HG02678 (cell line): ENCODE data around the gene ZNF536.
"Not testable (repeated sequence)": the region's sequence is repeated elsewhere in the genome, so short reads cannot be mapped to it uniquely, and the experiment has no call there.

Source experiments
- ATAC-seq: cut with Tn5 transposase; IDR thresholded peaks from one replicate; pipeline ENCODE4 v1.9.1; 2021; ENCODE audit warnings: mild to moderate bottlenecking, moderate library complexity; ENCODE audit not compliant: unreplicated experiment

The ZNF536 gene

GRCh38 chr19:30408734-30409301, 36.6 kb downstream of the ZNF536 start:
- ATAC-seq: no peak

GRCh38 chr19:30411714-30412113, 39.5 kb downstream of the ZNF536 start:
- ATAC-seq: no peak

GRCh38 chr19:30416375-30416774, 44.2 kb downstream of the ZNF536 start:
- ATAC-seq: no peak

- ATAC-seq: not testable (repeated sequence)
Measured at GRCh38 chr19:30417166-30417565, 45.0 kb downstream of the ZNF536 start.

GRCh38 chr19:30419568-30420180, 47.5 kb downstream of the ZNF536 start:
- no peak for ATAC-seq

GRCh38 chr19:30420316-30420715, 48.1 kb downstream of the ZNF536 start:
- ATAC-seq: no peak

GRCh38 chr19:30420881-30421280, 48.7 kb downstream of the ZNF536 start:
- ATAC-seq: no peak

- ATAC-seq: no peak
Measured at GRCh38 chr19:30421571-30421970, 49.4 kb downstream of the ZNF536 start.

- ATAC-seq: no peak
Measured at GRCh38 chr19:30423481-30423880, 51.3 kb downstream of the ZNF536 start.

GRCh38 chr19:30425885-30426838, 54.0 kb downstream of the ZNF536 start:
- ATAC-seq: no peak

- no peak for ATAC-seq
Measured at GRCh38 chr19:30426864-30427263, 54.7 kb downstream of the ZNF536 start.

- ATAC-seq: no peak
Measured at GRCh38 chr19:30428092-30428680, 56.0 kb downstream of the ZNF536 start.

- no peak for ATAC-seq
Measured at GRCh38 chr19:30428844-30429243, 56.7 kb downstream of the ZNF536 start.

- ATAC-seq: no peak
Measured at GRCh38 chr19:30430206-30430734, 58.1 kb downstream of the ZNF536 start.

GRCh38 chr19:30431591-30431990, 59.4 kb downstream of the ZNF536 start:
- ATAC-seq: no peak

GRCh38 chr19:30434797-30435594, 62.8 kb downstream of the ZNF536 start:
- ATAC-seq: no peak

- ATAC-seq: no peak
Measured at GRCh38 chr19:30437869-30438268, 65.7 kb downstream of the ZNF536 start.

GRCh38 chr19:30439310-30439709, 67.1 kb downstream of the ZNF536 start:
- no peak for ATAC-seq

- ATAC-seq: no peak
Measured at GRCh38 chr19:30441011-30441410, 68.8 kb downstream of the ZNF536 start.

- ATAC-seq: no peak
Measured at GRCh38 chr19:30442674-30443073, 70.5 kb downstream of the ZNF536 start.
